DND-41 (cell line): Measurements from ENCODE around the gene TM4SF4.

Experiments used
- ATAC-seq: fragments of 200-7000 bp; cut with Tn5 transposase; 3 replicates; pipeline ENCODE4 v1.9.1; 2021; ENCODE audit warnings: low read depth; ENCODE audit not compliant: insufficient read depth
- DNase-seq: peaks from one replicate; pipeline ENCODE4 v3.0.0-alpha.2; 2020
- H2AFZ ChIP-seq: 2 replicates; pipeline ENCODE4 v1.6.0; 2012; ENCODE audit warnings: low read depth, low read length
- H3K27ac ChIP-seq: 2 replicates; pipeline ENCODE4 v1.5.1; 2012; ENCODE audit warnings: low read length, inconsistent platforms
- H3K27me3 ChIP-seq: fragments of 200-600 bp; sonication (generic); 2 replicates; pipeline ENCODE4 v1.6.0; 2012; ENCODE audit warnings: low read length, mild to moderate bottlenecking, inconsistent platforms; ENCODE audit not compliant: insufficient read depth, poor library complexity
- H3K36me3 ChIP-seq: 2 replicates; pipeline ENCODE4 v1.5.1; 2012; ENCODE audit warnings: low read length, inconsistent platforms; ENCODE audit not compliant: insufficient read depth
- H3K4me1 ChIP-seq: 2 replicates; pipeline ENCODE4 v1.5.1; 2012; ENCODE audit warnings: mild to moderate bottlenecking, low read length; ENCODE audit not compliant: insufficient read depth
- H3K4me2 ChIP-seq: 2 replicates; pipeline ENCODE4 v1.6.0; 2012; ENCODE audit warnings: mild to moderate bottlenecking, moderate library complexity, low read length, inconsistent platforms; ENCODE audit not compliant: insufficient read depth
- H3K4me3 ChIP-seq, 2 experiments: fragments of 200-600 bp in 1 of 2; shearing (Covaris generic) in 1 of 2; 2 replicates each; pipeline ENCODE4 v1.5.1; 2012 to 2016; ENCODE audit warnings: inconsistent platforms in 2 of 2, low read length in 2 of 2, mild to moderate bottlenecking in 2 of 2, low read depth in 1 of 2, moderate library complexity in 1 of 2
- H3K79me2 ChIP-seq: 2 replicates; pipeline ENCODE4 v1.6.0; 2012; ENCODE audit warnings: low read length, inconsistent platforms; ENCODE audit not compliant: insufficient read depth
- H3K9ac ChIP-seq: 2 replicates; pipeline ENCODE4 v1.6.0; 2012; ENCODE audit warnings: low read depth, mild to moderate bottlenecking, inconsistent platforms, low read length, moderate library complexity
- H3K9me3 ChIP-seq: 2 replicates; pipeline ENCODE4 v1.5.1; 2012; ENCODE audit warnings: low read length, moderate library complexity, mild to moderate bottlenecking, inconsistent platforms; ENCODE audit not compliant: insufficient read depth, severe bottlenecking
- H4K20me1 ChIP-seq: 2 replicates; pipeline ENCODE4 v1.6.0; 2012; ENCODE audit warnings: low read length; ENCODE audit not compliant: insufficient read depth
- EZH2 ChIP-seq: IDR thresholded peaks from 3 replicates; pipeline ENCODE4 v1.6.1; 2012; ENCODE audit warnings: borderline replicate concordance, low read depth, mild to moderate bottlenecking, moderate library complexity, low read length, inconsistent platforms; ENCODE audit not compliant: severe bottlenecking
- TF ChIP-seq, protein P1 (sequence below): IDR thresholded peaks from 2 replicates; pipeline ENCODE4 v1.5.1; 2012; ENCODE audit warnings: borderline replicate concordance, low read length, moderate library complexity, mild to moderate bottlenecking; ENCODE audit not compliant: poor library complexity, severe bottlenecking; ENCODE audit errors: extremely low read depth

The TM4SF4 gene

DNA sequence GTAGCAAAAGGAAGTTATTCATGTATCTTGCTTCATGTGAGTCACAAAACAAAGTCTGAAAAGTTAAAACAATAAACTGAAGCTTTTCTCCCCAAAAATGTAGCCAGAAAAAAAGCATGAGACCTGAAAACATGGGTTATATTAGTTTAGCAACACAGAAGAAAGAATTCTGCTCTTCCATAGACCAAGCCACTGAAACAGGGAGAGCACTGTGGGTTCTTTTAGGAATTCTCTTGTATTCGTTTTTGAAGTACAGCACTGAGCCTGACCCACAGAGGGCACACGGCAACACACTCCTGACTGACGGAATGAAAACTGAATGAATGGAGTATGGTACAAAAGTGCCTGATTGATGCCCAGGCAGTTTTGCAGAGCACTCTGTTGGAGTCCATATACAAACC is 66.6 kb downstream of the TM4SF4 start:
- Histone ChIP-seq H3K27ac (no peak overlapping the region), H3K79me2 (no peaks in the 10 kb centered on the region)

DNA sequence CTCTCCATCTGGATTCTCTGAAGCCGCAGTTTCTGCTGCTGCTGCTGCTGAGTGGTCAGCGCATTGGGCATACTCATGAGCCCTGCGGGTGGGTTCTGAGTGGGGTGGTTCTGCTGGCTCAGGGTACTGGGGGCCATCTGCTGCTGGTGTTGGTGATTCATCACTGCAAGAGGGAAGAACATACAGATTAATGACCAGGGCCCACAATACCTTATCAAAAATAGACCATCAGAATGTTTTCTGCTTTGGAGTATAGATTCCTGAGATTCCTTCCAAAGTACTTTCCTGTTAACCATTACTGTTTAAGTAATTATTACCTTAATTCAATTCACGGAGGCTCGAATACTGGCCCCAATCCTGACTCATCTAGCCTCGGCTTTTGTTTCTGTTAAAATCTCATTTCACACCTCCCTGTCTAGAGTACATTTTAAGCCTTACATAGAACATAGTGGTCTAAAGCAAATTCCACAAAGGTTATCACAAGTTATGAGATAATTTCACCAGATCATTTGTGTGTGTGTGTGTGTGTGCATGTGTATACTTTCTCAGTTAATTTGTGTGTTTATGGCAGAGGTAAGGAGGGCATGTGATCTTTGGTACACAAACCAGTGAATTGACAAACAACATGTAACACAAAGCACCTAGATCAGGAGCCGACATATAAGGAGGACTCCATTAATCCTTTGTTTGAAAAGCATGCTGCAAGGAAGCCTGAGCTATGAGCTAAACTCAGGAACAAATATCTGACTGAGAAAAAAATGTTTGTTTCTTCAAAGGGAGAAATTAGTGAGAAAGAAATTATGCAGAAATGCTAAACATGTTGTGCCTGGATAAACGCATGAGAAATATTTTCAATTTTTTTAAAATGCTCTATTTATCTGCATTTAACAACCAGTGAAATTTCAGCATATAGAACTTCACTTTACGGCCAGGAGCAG is 68.1 kb downstream of the TM4SF4 start:
- no peak overlapping the region for H2AFZ ChIP-seq
- no peak for DNase-seq
- H3K4me2 ChIP-seq = no peak overlapping the region

More for the DNA sequence above, 66.6 kb downstream of the TM4SF4 start:
- no peak overlapping the region for H2AFZ ChIP-seq
- ATAC-seq = no peak
- H3K9ac ChIP-seq = no peak overlapping the region
- H3K27me3 ChIP-seq = no peaks in the 10 kb centered on the region
- H3K4me1 ChIP-seq = no peaks in the 10 kb centered on the region
- no peak overlapping the region for H3K4me3 ChIP-seq
- H3K4me2 ChIP-seq = no peak overlapping the region
- H3K9me3 ChIP-seq = no peaks in the 10 kb centered on the region
- H4K20me1 ChIP-seq = no peaks in the 10 kb centered on the region
- TF ChIP-seq, protein P1, sequence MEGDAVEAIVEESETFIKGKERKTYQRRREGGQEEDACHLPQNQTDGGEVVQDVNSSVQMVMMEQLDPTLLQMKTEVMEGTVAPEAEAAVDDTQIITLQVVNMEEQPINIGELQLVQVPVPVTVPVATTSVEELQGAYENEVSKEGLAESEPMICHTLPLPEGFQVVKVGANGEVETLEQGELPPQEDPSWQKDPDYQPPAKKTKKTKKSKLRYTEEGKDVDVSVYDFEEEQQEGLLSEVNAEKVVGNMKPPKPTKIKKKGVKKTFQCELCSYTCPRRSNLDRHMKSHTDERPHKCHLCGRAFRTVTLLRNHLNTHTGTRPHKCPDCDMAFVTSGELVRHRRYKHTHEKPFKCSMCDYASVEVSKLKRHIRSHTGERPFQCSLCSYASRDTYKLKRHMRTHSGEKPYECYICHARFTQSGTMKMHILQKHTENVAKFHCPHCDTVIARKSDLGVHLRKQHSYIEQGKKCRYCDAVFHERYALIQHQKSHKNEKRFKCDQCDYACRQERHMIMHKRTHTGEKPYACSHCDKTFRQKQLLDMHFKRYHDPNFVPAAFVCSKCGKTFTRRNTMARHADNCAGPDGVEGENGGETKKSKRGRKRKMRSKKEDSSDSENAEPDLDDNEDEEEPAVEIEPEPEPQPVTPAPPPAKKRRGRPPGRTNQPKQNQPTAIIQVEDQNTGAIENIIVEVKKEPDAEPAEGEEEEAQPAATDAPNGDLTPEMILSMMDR = no peak
- no peak for TF ChIP-seq EZH2
- DNase-seq = no peak
- H3K36me3 ChIP-seq = no peaks in the 10 kb centered on the region

DNA sequence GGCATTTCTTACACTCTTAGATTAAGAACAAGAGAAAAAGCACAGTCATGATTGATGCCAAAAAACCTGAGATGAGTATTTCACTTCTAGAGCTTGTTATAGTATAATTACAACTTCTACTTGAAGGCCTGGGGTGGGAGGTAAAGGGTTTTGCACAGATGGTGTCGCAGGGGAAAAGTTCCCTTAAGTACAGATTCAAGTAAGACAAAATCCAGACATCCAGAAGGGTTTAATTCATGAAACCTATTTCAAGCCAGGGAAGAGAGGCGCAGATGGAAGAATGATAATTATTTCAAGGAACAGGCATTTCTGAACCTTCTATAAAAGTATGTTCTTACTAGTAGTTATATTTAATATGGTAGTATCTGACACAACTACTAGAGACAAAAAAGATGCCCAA is 70.6 kb downstream of the TM4SF4 start:
- Histone ChIP-seq H3K4me1 (no peaks in the 10 kb centered on the region), H3K79me2 (no peaks in the 10 kb centered on the region), H3K4me2 (no peak overlapping the region), H3K36me3 (no peaks in the 10 kb centered on the region), H2AFZ (no peak overlapping the region), H3K4me3 (no peak overlapping the region), H3K27me3 (no peaks in the 10 kb centered on the region), H4K20me1 (no peaks in the 10 kb centered on the region), H3K9me3 (no peaks in the 10 kb centered on the region), H3K27ac (no peak overlapping the region), H3K9ac (no peak overlapping the region)
- no peak for DNase-seq
- TF ChIP-seq EZH2 = no peak
- TF ChIP-seq, protein P1 = no peak
- no peak for ATAC-seq

More for the DNA sequence above, 68.1 kb downstream of the TM4SF4 start:
- TF ChIP-seq, protein P1 = no peak
- TF ChIP-seq EZH2 = no peak
- no peak for ATAC-seq
- no peak overlapping the region for H3K4me3 ChIP-seq
- no peak overlapping the region for H3K9ac ChIP-seq
- no peak overlapping the region for H3K27ac ChIP-seq
- H3K79me2 ChIP-seq = no peaks in the 10 kb centered on the region
- H3K4me1 ChIP-seq = no peaks in the 10 kb centered on the region
- H3K9me3 ChIP-seq = no peaks in the 10 kb centered on the region
- no peaks in the 10 kb centered on the region for H4K20me1 ChIP-seq
- H3K27me3 ChIP-seq = no peaks in the 10 kb centered on the region
- no peaks in the 10 kb centered on the region for H3K36me3 ChIP-seq
